Measurements from ENCODE around the gene TRIOBP. TPM values are rescaled to one million over a fixed set of nuclear protein-coding genes. Genes with fewer than 3 reads are reported as not detected.

TRIOBP gene
- total and polyA plus RNA-seq, 2 of the 13 experiments (the other 11 are each of a cell fraction or from before 2014, with no cell fraction given), result 6.1 to 15.4 TPM

DNA sequence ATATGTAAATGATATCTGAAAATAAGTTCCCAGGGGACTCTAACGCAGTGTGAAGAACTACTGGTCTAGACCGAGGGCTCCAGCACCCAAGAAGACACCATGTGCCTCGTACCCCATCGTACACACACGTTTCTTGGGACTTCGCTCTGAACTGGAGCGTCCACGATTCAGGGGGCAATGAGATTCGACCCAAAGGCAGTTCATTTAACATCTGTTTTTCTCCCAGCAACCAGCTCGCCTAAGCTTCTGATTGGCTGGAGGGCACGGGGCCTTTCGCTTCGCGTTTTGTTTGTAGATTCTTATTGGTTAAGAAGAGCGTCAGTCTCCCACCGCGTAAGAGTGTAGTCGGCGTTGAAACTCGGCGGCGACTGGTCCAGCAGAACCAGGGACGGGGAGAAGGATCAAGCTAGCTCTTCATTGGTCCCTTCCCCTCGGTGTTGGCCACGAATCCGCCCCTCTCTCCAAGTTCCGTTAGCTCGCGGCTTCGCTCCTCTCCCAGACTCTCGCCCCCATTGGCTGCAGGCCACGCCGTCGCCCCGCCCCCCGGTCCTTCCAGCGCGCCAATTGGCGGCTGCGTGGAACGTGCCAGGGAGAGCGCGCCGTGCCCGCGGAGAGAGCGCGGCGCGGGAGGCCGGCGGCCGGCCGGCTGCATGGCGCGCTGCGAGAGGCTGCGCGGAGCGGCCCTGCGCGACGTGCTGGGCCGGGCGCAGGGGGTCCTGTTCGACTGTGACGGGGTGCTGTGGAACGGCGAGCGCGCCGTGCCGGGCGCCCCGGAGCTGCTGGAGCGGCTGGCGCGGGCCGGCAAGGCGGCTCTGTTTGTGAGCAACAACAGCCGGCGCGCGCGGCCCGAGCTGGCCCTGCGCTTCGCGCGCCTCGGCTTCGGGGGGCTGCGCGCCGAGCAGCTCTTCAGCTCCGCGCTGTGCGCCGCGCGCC lies 38.4 kb upstream of the TRIOBP start, which contains the start of gene PDXP (continued):
- TF ChIP-seq, protein P1, sequence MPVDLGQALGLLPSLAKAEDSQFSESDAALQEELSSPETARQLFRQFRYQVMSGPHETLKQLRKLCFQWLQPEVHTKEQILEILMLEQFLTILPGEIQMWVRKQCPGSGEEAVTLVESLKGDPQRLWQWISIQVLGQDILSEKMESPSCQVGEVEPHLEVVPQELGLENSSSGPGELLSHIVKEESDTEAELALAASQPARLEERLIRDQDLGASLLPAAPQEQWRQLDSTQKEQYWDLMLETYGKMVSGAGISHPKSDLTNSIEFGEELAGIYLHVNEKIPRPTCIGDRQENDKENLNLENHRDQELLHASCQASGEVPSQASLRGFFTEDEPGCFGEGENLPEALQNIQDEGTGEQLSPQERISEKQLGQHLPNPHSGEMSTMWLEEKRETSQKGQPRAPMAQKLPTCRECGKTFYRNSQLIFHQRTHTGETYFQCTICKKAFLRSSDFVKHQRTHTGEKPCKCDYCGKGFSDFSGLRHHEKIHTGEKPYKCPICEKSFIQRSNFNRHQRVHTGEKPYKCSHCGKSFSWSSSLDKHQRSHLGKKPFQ (CRISPR knock-in tag; IDR thresholded peaks at IDR 0.05; ENCODE audit: insufficient replicate concordance), result no peak
- TF ChIP-seq ZNF451 (CRISPR knock-in tag; IDR thresholded peaks at IDR 0.05), result no peak
- no peak for TF ChIP-seq REPIN1 (CRISPR knock-in tag; IDR thresholded peaks at IDR 0.05; ENCODE audit: borderline replicate concordance, low read depth)
- peak; percentile 98 for TF ChIP-seq RFX5 (IDR thresholded peaks at IDR 0.05; ENCODE audit: low read depth, low read length)
- no peak for TF ChIP-seq XBP1 (CRISPR knock-in tag; IDR thresholded peaks at IDR 0.05)
- no peak for TF ChIP-seq JUND (CRISPR knock-in tag; IDR thresholded peaks at IDR 0.05)
- TF ChIP-seq ZNF20 (CRISPR knock-in tag; IDR thresholded peaks at IDR 0.05), result no peak
- TF ChIP-seq NR2F1 (CRISPR knock-in tag; IDR thresholded peaks at IDR 0.05), result no peak
- TF ChIP-seq ATM (IDR thresholded peaks at IDR 0.05; ENCODE audit: borderline replicate concordance), result no peak
- TF ChIP-seq, protein P2, sequence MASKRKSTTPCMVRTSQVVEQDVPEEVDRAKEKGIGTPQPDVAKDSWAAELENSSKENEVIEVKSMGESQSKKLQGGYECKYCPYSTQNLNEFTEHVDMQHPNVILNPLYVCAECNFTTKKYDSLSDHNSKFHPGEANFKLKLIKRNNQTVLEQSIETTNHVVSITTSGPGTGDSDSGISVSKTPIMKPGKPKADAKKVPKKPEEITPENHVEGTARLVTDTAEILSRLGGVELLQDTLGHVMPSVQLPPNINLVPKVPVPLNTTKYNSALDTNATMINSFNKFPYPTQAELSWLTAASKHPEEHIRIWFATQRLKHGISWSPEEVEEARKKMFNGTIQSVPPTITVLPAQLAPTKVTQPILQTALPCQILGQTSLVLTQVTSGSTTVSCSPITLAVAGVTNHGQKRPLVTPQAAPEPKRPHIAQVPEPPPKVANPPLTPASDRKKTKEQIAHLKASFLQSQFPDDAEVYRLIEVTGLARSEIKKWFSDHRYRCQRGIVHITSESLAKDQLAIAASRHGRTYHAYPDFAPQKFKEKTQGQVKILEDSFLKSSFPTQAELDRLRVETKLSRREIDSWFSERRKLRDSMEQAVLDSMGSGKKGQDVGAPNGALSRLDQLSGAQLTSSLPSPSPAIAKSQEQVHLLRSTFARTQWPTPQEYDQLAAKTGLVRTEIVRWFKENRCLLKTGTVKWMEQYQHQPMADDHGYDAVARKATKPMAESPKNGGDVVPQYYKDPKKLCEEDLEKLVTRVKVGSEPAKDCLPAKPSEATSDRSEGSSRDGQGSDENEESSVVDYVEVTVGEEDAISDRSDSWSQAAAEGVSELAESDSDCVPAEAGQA (IDR thresholded peaks at IDR 0.05; ENCODE audit: low read depth), result no peak
- TF ChIP-seq, protein P2 (CRISPR knock-in tag; IDR thresholded peaks at IDR 0.05; ENCODE audit: borderline replicate concordance), result no peak; the same call in 1 of the 2 replicates
- TF ChIP-seq ZNF550 (CRISPR knock-in tag; IDR thresholded peaks at IDR 0.05; ENCODE audit: borderline replicate concordance), result no peak
- TF ChIP-seq, protein P3, sequence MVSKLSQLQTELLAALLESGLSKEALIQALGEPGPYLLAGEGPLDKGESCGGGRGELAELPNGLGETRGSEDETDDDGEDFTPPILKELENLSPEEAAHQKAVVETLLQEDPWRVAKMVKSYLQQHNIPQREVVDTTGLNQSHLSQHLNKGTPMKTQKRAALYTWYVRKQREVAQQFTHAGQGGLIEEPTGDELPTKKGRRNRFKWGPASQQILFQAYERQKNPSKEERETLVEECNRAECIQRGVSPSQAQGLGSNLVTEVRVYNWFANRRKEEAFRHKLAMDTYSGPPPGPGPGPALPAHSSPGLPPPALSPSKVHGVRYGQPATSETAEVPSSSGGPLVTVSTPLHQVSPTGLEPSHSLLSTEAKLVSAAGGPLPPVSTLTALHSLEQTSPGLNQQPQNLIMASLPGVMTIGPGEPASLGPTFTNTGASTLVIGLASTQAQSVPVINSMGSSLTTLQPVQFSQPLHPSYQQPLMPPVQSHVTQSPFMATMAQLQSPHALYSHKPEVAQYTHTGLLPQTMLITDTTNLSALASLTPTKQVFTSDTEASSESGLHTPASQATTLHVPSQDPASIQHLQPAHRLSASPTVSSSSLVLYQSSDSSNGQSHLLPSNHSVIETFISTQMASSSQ (IDR thresholded peaks at IDR 0.05; ENCODE audit: low read depth), result no peak
- TF ChIP-seq, protein P3 (CRISPR knock-in tag; IDR thresholded peaks at IDR 0.05; ENCODE audit: borderline replicate concordance), result no peak
- TF ChIP-seq, protein P4, sequence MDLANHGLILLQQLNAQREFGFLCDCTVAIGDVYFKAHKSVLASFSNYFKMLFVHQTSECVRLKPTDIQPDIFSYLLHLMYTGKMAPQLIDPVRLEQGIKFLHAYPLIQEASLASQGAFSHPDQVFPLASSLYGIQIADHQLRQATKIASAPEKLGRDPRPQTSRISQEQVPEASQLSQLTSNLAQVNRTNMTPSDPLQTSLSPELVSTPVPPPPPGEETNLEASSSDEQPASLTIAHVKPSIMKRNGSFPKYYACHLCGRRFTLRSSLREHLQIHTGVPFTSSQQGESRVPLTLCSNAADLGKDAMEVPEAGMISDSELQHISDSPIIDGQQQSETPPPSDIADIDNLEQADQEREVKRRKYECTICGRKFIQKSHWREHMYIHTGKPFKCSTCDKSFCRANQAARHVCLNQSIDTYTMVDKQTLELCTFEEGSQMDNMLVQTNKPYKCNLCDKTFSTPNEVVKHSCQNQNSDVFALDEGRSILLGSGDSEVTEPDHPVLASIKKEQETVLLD (CRISPR knock-in tag; IDR thresholded peaks at IDR 0.05; ENCODE audit: low read depth), result no peak; the same call in 1 of the 2 replicates
